Retinal pigment epithelial cell (primary cell): ENCODE data around the gene VGF.

Source experiments
- DNase-seq: peaks from one replicate; pipeline ENCODE4 v3.0.0-alpha.2; 2010; ENCODE audit warnings: low read depth
- H3K4me3 ChIP-seq: 2 replicates; pipeline ENCODE4 v1.5.1; 2011; ENCODE audit warnings: mild to moderate bottlenecking, low read length, control low read depth, moderate library complexity
- CTCF ChIP-seq: conservative IDR thresholded peaks from 2 replicates; pipeline ENCODE4 v1.5.1; 2011; ENCODE audit warnings: low read depth, low read length, control low read depth, inconsistent platforms

VGF gene

GRCh38 chr7:101128040-101128834 lies 37.1 kb downstream of the VGF start:
- TF ChIP-seq CTCF = no peak
- H3K4me3 ChIP-seq = peak overlapping the region; percentile 85
- DNase-seq = no peak

GRCh38 chr7:101127460-101128039 lies 37.8 kb downstream of the VGF start:
- no peak for DNase-seq
- peak overlapping the region; percentile 85 for H3K4me3 ChIP-seq
- no peak for TF ChIP-seq CTCF

DNA sequence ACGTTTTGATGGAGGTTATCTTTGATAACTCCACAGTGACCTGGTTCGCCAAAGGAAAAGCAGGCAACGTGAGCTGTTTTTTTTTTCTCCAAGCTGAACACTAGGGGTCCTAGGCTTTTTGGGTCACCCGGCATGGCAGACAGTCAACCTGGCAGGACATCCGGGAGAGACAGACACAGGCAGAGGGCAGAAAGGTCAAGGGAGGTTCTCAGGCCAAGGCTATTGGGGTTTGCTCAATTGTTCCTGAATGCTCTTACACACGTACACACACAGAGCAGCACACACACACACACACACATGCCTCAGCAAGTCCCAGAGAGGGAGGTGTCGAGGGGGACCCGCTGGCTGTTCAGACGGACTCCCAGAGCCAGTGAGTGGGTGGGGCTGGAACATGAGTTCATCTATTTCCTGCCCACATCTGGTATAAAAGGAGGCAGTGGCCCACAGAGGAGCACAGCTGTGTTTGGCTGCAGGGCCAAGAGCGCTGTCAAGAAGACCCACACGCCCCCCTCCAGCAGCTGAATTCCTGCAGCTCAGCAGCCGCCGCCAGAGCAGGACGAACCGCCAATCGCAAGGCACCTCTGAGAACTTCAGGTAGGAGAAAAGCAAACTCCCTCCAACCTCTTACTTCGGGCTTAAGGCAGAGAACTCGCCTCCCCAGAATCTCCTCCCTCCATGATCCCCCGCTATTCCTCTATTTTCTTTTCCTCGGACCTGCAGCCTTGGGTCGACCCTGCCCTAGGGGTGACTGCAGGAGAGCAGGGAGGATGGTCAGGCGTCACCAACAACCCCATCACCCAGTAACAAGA lies 38.5 kb downstream of the VGF start, which contains the start of gene SERPINE1:
SERPINE1 (plus strand) TSS at position 454 of the 809 bp plus-strand sequence. CDS start 1,290 bp downstream, outside the sequence.
- peak; percentile 92 for DNase-seq
- TF ChIP-seq CTCF = no peak
- H3K4me3 ChIP-seq = peak within 1 kb of the TSS; percentile 85

- no peak for TF ChIP-seq CTCF
- DNase-seq = no peak
- no peak overlapping the region for H3K4me3 ChIP-seq
Observed at GRCh38 chr7:101125989-101126650, 39.2 kb downstream of the VGF start.

GRCh38 chr7:101124376-101125056 lies 40.9 kb downstream of the VGF start:
- no peak overlapping the region for H3K4me3 ChIP-seq
- no peak for TF ChIP-seq CTCF
- no peak for DNase-seq

DNA sequence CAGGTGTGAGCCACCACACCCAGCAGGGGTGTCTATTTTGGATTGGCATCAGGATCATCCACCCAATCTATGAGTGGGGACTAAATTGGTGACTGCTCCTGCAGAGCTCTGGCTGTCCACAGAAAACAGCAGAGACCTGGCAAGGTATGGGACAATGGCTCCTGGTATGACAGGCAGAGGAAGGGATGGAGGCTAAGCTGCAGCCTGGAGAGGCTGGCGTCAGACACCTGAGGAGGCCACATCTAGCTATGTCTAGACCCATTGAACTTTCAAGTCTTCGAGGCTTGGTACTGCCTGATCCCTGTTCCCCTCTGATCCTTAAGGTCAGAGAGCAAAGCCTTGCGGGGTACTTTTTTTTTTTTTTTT lies 41.7 kb downstream of the VGF start:
- no peak for DNase-seq
- H3K4me3 ChIP-seq = no peak overlapping the region
- TF ChIP-seq CTCF = no peak
